SK-N-SH treated with all-trans-retinoic acid at 6 μM for 48 hours (cell line): ENCODE measurements around the gene ACE.

Source experiments
- ATAC-seq: fragments of 200-7000 bp; cut with Tn5 transposase; 3 replicates; pipeline ENCODE4 v1.9.1; 2020; ENCODE audit warnings: mild to moderate bottlenecking, moderate library complexity
- ARNTL ChIP-seq: fragments of 450-650 bp; formaldehyde crosslinking; IDR thresholded peaks from 2 replicates; pipeline ENCODE4 v1.5.0; 2020; ENCODE audit warnings: low read depth, mild to moderate bottlenecking, moderate library complexity, borderline replicate concordance
- BACH2 ChIP-seq: fragments of 250-450 bp; sonication (Bioruptor Pico); IDR thresholded peaks from 2 replicates; pipeline ENCODE4 v1.9.0; 2021; ENCODE audit warnings: mild to moderate bottlenecking, borderline replicate concordance
- CSDC2 ChIP-seq: fragments of 250-450 bp; sonication (Bioruptor Pico); IDR thresholded peaks from 2 replicates; pipeline ENCODE4 v1.5.0; 2020; ENCODE audit warnings: mild to moderate bottlenecking, moderate library complexity
- ESRRG ChIP-seq: fragments of 250-450 bp; sonication (Bioruptor Pico); IDR thresholded peaks from 2 replicates; pipeline ENCODE4 v1.6.1; 2021; ENCODE audit warnings: mild to moderate bottlenecking
- GLIS3 ChIP-seq: fragments of 250-450 bp; sonication (Bioruptor Pico); IDR thresholded peaks from 2 replicates; pipeline ENCODE4 v1.5.0; 2020; ENCODE audit warnings: mild to moderate bottlenecking, moderate library complexity
- ISL1 ChIP-seq: fragments of 250-450 bp; sonication (Bioruptor Pico); IDR thresholded peaks from 2 replicates; pipeline ENCODE4 v2.1.2; 2022; ENCODE audit warnings: mild to moderate bottlenecking, moderate library complexity
- OSR1 ChIP-seq: fragments of 250-450 bp; sonication (Bioruptor Pico); IDR thresholded peaks from 2 replicates; pipeline ENCODE4 v1.8.0; 2022; ENCODE audit warnings: moderate library complexity, mild to moderate bottlenecking, inconsistent platforms
- RARB ChIP-seq: fragments of 250-450 bp; sonication (Bioruptor Pico); IDR thresholded peaks from 2 replicates; pipeline ENCODE4 v1.8.0; 2021; ENCODE audit warnings: mild to moderate bottlenecking, moderate library complexity
- SNAI2 ChIP-seq: fragments of 250-450 bp; sonication (Bioruptor Pico); IDR thresholded peaks from 2 replicates; pipeline ENCODE4 v1.5.0; 2020; ENCODE audit warnings: mild to moderate bottlenecking, moderate library complexity
- TCF4 ChIP-seq: fragments of 250-450 bp; sonication (Bioruptor Pico); IDR thresholded peaks from 2 replicates; pipeline ENCODE4 v1.8.0; 2021; ENCODE audit warnings: mild to moderate bottlenecking, moderate library complexity, borderline replicate concordance
- TOX ChIP-seq: fragments of 250-450 bp; sonication (Bioruptor Pico); IDR thresholded peaks from 2 replicates; pipeline ENCODE4 v1.8.0; 2021; ENCODE audit warnings: mild to moderate bottlenecking, moderate library complexity, borderline replicate concordance
- ZC3H10 ChIP-seq: fragments of 250-450 bp; sonication (Bioruptor Pico); IDR thresholded peaks from 2 replicates; pipeline ENCODE4 v1.5.1; 2021; ENCODE audit warnings: mild to moderate bottlenecking, moderate library complexity
- ZFP30 ChIP-seq: fragments of 450-650 bp; formaldehyde crosslinking; IDR thresholded peaks from 2 replicates; pipeline ENCODE4 v1.5.0; 2022; ENCODE audit warnings: mild to moderate bottlenecking, moderate library complexity
- ZNF565 ChIP-seq: fragments of 450-650 bp; formaldehyde crosslinking; conservative IDR thresholded peaks from 2 replicates; pipeline ENCODE4 v1.5.0; 2020; ENCODE audit warnings: low read depth, mild to moderate bottlenecking, moderate library complexity
- ZNF8 ChIP-seq: fragments of 450-650 bp; formaldehyde crosslinking; IDR thresholded peaks from 2 replicates; pipeline ENCODE4 v1.5.0; 2020; ENCODE audit warnings: mild to moderate bottlenecking, moderate library complexity
- TF ChIP-seq, protein P1 (sequence below): fragments of 250-450 bp; sonication (Bioruptor Pico); IDR thresholded peaks from 2 replicates; pipeline ENCODE4 v1.8.0; 2020; ENCODE audit warnings: mild to moderate bottlenecking, moderate library complexity, borderline replicate concordance
- TF ChIP-seq, protein P2 (sequence below): fragments of 250-450 bp; sonication (Bioruptor Pico); IDR thresholded peaks from 2 replicates; pipeline ENCODE4 v1.5.1; 2020; ENCODE audit warnings: low read depth, mild to moderate bottlenecking, moderate library complexity
- TF ChIP-seq, protein P3 (sequence below): fragments of 250-450 bp; sonication (Bioruptor Pico); IDR thresholded peaks from 2 replicates; pipeline ENCODE4 v1.5.0; 2020; ENCODE audit warnings: mild to moderate bottlenecking, moderate library complexity
- TF ChIP-seq, protein P4 (sequence below): fragments of 250-450 bp; sonication (Bioruptor Pico); IDR thresholded peaks from 2 replicates; pipeline ENCODE4 v1.5.1; 2021; ENCODE audit warnings: mild to moderate bottlenecking, moderate library complexity
- TF ChIP-seq, protein P5 (sequence below): fragments of 250-450 bp; sonication (Bioruptor Pico); IDR thresholded peaks from 2 replicates; pipeline ENCODE4 v1.8.0; 2021; ENCODE audit warnings: low read depth, mild to moderate bottlenecking, moderate library complexity, borderline replicate concordance

Gene ACE

DNA sequence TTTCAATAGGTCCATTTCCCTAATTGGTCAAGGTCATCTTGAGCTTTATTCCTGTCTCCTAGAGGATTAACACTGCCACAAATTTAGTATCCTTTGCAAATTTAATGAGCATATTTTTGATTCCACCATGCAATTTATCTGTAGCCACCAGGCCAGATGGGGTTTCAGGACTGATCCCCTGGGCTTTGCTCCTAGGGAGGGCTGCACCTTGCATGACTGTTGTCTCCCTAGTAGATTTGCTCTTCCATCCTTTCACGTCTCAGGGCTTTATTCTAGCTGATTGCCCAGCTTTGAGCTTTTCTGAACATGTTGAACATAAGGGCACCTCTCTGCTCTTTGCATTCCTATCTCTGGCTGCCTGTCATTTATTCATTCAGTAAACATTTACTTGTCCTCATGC is 38.6 kb downstream of the ACE start:
- TF ChIP-seq ARNTL (CRISPR knock-in tag), result no peak
- TF ChIP-seq, protein P1, sequence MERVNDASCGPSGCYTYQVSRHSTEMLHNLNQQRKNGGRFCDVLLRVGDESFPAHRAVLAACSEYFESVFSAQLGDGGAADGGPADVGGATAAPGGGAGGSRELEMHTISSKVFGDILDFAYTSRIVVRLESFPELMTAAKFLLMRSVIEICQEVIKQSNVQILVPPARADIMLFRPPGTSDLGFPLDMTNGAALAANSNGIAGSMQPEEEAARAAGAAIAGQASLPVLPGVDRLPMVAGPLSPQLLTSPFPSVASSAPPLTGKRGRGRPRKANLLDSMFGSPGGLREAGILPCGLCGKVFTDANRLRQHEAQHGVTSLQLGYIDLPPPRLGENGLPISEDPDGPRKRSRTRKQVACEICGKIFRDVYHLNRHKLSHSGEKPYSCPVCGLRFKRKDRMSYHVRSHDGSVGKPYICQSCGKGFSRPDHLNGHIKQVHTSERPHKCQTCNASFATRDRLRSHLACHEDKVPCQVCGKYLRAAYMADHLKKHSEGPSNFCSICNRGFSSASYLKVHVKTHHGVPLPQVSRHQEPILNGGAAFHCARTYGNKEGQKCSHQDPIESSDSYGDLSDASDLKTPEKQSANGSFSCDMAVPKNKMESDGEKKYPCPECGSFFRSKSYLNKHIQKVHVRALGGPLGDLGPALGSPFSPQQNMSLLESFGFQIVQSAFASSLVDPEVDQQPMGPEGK, result no peak
- no peak for TF ChIP-seq ZNF565
- TF ChIP-seq BACH2 (CRISPR knock-in tag), result no peak
- no peak for TF ChIP-seq TOX
- no peak for TF ChIP-seq OSR1 (CRISPR knock-in tag)
- TF ChIP-seq CSDC2 (CRISPR knock-in tag), result no peak
- TF ChIP-seq ESRRG (CRISPR knock-in tag), result no peak
- no peak for TF ChIP-seq ZNF8 (CRISPR knock-in tag)
- TF ChIP-seq RARB (CRISPR knock-in tag), result no peak
- TF ChIP-seq, protein P2, sequence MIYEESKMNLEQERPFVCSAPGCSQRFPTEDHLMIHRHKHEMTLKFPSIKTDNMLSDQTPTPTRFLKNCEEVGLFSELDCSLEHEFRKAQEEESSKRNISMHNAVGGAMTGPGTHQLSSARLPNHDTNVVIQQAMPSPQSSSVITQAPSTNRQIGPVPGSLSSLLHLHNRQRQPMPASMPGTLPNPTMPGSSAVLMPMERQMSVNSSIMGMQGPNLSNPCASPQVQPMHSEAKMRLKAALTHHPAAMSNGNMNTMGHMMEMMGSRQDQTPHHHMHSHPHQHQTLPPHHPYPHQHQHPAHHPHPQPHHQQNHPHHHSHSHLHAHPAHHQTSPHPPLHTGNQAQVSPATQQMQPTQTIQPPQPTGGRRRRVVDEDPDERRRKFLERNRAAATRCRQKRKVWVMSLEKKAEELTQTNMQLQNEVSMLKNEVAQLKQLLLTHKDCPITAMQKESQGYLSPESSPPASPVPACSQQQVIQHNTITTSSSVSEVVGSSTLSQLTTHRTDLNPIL (CRISPR knock-in tag), result no peak
- TF ChIP-seq ISL1 (CRISPR knock-in tag), result no peak
- no peak for TF ChIP-seq TCF4 (CRISPR knock-in tag)
- TF ChIP-seq, protein P3, sequence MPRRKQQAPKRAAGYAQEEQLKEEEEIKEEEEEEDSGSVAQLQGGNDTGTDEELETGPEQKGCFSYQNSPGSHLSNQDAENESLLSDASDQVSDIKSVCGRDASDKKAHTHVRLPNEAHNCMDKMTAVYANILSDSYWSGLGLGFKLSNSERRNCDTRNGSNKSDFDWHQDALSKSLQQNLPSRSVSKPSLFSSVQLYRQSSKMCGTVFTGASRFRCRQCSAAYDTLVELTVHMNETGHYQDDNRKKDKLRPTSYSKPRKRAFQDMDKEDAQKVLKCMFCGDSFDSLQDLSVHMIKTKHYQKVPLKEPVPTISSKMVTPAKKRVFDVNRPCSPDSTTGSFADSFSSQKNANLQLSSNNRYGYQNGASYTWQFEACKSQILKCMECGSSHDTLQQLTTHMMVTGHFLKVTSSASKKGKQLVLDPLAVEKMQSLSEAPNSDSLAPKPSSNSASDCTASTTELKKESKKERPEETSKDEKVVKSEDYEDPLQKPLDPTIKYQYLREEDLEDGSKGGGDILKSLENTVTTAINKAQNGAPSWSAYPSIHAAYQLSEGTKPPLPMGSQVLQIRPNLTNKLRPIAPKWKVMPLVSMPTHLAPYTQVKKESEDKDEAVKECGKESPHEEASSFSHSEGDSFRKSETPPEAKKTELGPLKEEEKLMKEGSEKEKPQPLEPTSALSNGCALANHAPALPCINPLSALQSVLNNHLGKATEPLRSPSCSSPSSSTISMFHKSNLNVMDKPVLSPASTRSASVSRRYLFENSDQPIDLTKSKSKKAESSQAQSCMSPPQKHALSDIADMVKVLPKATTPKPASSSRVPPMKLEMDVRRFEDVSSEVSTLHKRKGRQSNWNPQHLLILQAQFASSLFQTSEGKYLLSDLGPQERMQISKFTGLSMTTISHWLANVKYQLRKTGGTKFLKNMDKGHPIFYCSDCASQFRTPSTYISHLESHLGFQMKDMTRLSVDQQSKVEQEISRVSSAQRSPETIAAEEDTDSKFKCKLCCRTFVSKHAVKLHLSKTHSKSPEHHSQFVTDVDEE (CRISPR knock-in tag), result no peak
- no peak for TF ChIP-seq SNAI2 (CRISPR knock-in tag)
- TF ChIP-seq, protein P4, sequence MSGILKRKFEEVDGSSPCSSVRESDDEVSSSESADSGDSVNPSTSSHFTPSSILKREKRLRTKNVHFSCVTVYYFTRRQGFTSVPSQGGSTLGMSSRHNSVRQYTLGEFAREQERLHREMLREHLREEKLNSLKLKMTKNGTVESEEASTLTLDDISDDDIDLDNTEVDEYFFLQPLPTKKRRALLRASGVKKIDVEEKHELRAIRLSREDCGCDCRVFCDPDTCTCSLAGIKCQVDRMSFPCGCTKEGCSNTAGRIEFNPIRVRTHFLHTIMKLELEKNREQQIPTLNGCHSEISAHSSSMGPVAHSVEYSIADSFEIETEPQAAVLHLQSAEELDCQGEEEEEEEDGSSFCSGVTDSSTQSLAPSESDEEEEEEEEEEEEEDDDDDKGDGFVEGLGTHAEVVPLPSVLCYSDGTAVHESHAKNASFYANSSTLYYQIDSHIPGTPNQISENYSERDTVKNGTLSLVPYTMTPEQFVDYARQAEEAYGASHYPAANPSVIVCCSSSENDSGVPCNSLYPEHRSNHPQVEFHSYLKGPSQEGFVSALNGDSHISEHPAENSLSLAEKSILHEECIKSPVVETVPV, result no peak
- TF ChIP-seq, protein P5, sequence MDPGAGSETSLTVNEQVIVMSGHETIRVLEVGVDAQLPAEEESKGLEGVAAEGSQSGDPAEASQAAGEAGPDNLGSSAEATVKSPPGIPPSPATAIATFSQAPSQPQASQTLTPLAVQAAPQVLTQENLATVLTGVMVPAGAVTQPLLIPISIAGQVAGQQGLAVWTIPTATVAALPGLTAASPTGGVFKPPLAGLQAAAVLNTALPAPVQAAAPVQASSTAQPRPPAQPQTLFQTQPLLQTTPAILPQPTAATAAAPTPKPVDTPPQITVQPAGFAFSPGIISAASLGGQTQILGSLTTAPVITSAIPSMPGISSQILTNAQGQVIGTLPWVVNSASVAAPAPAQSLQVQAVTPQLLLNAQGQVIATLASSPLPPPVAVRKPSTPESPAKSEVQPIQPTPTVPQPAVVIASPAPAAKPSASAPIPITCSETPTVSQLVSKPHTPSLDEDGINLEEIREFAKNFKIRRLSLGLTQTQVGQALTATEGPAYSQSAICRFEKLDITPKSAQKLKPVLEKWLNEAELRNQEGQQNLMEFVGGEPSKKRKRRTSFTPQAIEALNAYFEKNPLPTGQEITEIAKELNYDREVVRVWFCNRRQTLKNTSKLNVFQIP (CRISPR knock-in tag), result no peak
- no peak for TF ChIP-seq GLIS3
- TF ChIP-seq ZC3H10 (CRISPR knock-in tag), result no peak
- no peak for TF ChIP-seq ZFP30 (CRISPR knock-in tag)
- no peak for ATAC-seq

DNA sequence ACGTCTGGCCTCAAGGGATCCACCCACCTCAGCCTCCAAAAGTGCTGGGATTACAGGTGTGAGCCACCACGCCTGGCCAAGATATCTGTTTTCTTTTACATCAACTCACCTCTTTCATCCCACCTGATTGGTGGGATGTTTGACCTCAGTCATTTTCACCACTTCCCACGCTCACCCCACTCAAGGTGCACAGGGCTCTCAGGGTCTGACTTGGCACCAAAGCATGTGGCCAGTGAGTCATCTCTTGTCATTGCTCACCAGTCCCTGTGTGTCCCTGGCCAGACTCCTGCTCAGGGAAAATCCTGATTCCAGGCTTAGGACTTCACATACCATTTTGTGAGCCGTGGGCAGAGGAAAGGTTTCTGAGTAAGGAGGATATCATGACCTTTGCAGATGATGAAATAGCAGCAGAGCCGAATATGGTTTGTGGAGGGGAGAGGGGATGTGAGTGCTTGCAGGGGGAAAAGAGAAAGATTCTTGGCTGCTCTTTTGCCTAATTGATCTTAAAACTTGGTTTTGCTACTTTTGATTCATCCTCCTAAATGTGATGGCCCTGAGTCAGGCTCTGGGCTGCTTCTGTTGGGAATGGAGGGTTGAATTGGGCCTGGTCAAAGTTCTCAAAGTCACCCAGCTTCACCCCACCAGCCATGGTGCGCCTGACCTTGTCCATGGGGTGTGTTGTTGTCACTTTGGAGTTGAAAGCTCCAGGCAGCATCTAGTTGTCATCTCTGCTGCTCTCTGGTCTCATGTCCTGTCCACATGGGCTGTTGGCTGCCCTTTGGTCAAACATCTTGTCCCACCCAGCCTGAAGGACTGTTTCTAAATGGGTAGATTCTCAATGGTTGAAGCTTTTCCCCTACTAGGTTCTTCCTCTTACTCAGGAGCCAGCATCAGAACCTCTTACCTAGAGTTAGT is 40.3 kb downstream of the ACE start:
- ATAC-seq, result no peak; the same call in 2 of the 3 replicates

More for the DNA sequence above, 40.3 kb downstream of the ACE start:
- no peak for TF ChIP-seq RARB (CRISPR knock-in tag)
- no peak for TF ChIP-seq ESRRG (CRISPR knock-in tag)
- TF ChIP-seq, protein P2 (CRISPR knock-in tag), result no peak
- TF ChIP-seq BACH2 (CRISPR knock-in tag), result no peak
- TF ChIP-seq GLIS3, result no peak
- TF ChIP-seq CSDC2 (CRISPR knock-in tag), result no peak
- TF ChIP-seq TOX, result no peak
- TF ChIP-seq ZNF565, result no peak
